Spleen (tissue), 7 donors: Measurements from ENCODE around the gene FPR2.
"Not testable (repeated sequence)": the region's sequence is repeated elsewhere in the genome, so short reads cannot be mapped to it uniquely, and the experiment has no call there.

Experiments
- CTCF ChIP-seq, 11 experiments: fragments of 200-600 bp in 7 of 11; fragments of 450-650 bp in 4 of 11; sonication (generic) in 4 of 11; IDR thresholded peaks in 8 of 11; conservative IDR thresholded peaks in 3 of 11; 1 replicate in 7 of 11; 2 replicates in 4 of 11; pipeline versions ENCODE4 v1.4.0 to v1.8.0; 2016 to 2021; ENCODE audit warnings: antibody characterized with exemption in 11 of 11, inconsistent platforms in 4 of 11, mild to moderate bottlenecking in 1 of 11
- POLR2A ChIP-seq, 3 donors: fragments of 450-650 bp; IDR thresholded peaks; one replicate each; pipeline ENCODE4 v1.5.1; 2017; ENCODE audit warnings: antibody characterized with exemption in 3 of 3, mild to moderate bottlenecking in 1 of 3
- POLR2AphosphoS5 ChIP-seq, 3 donors: sonication (generic); formaldehyde crosslinking; IDR thresholded peaks; one replicate each; pipeline ENCODE4 v1.5.1; 2017; ENCODE audit warnings: antibody characterized with exemption in 3 of 3
- donor health status: DM: no; HTN: no; CAD: no; lungs with moderate emphysema.
- donor health status: DM: no; HTN: no; CAD: no.
- donor health status: DM: no; HTN: no; CAD: no.

GRCh38 chr19:51738523-51738922 is 22.5 kb upstream of the FPR2 start:
- TF ChIP-seq CTCF (IDR thresholded peaks at IDR 0.05 in 8 of 11, conservative IDR thresholded peaks at IDR 0.05 in 3 of 11); POLR2A (IDR thresholded peaks at IDR 0.05); POLR2AphosphoS5 (IDR thresholded peaks at IDR 0.05): not testable (repeated sequence)
